Lower lobe of right lung (tissue), 2 donors: Measurements from ENCODE around the gene KSR2. TPM values are rescaled to one million over a fixed set of nuclear protein-coding genes. Genes with fewer than 3 reads are reported as not detected.
A peak's percentile ranks its signal among the peaks of the same experiment; 100 is the strongest.

Source experiments
- ATAC-seq, 2 donors: fragments of 200-7000 bp; cut with Tn5 transposase; one replicate each; pipeline ENCODE4 v1.9.1; 2020 to 2022; ENCODE audit warnings: mild to moderate bottlenecking in 2 of 2, moderate library complexity in 2 of 2
- DNase-seq: peaks from one replicate; pipeline ENCODE4 v3.0.0-alpha.2; 2020
- H3K27ac ChIP-seq: fragments of 200-600 bp; one replicate; pipeline ENCODE4 v1.8.0; 2022
- H3K27me3 ChIP-seq: fragments of 200-600 bp; one replicate; pipeline ENCODE4 v1.8.0; 2022; ENCODE audit warnings: low read depth
- H3K36me3 ChIP-seq: fragments of 200-600 bp; one replicate; pipeline ENCODE4 v1.8.0; 2022; ENCODE audit warnings: mild to moderate bottlenecking
- H3K4me1 ChIP-seq: fragments of 200-600 bp; one replicate; pipeline ENCODE4 v1.8.0; 2022
- H3K4me3 ChIP-seq: fragments of 200-600 bp; one replicate; pipeline ENCODE4 v1.8.0; 2022; ENCODE audit warnings: mild to moderate bottlenecking
- H3K9me3 ChIP-seq: fragments of 200-600 bp; one replicate; pipeline ENCODE4 v1.8.0; 2022
- intact Hi-C: fragments of 100-400 bp; cut with DNase I; formaldehyde crosslinking; loops from one replicate; pipeline ENCODE4 v1.11.0; 2022
- total RNA-seq: library from RNA; stranded (reverse); fragmentation: NEBNext Ultra II Directional; extraction: Animal tissue kit (Norgen Biotek cat#: 25700); gene quantifications from one replicate; pipeline ENCODE4 v1.2.1, GENCODE V29; 2021
- TF ChIP-seq, protein P1 (sequence below): fragments of 200-600 bp; IDR thresholded peaks from one replicate; pipeline ENCODE4 v1.8.0; 2022; ENCODE audit warnings: antibody characterized with exemption, mild to moderate bottlenecking
- donor health status: DM: no; HTN: yes; CAD: no; lungs with severe emphysema.

Gene KSR2
- total RNA-seq, 1 donor from 2014 or later = 1.0 TPM

GRCh38 chr12:117538926-117539325 is 429.9 kb downstream of the KSR2 start:
- H3K36me3 ChIP-seq = no peaks in the 10 kb centered on the region
- no peaks in the 10 kb centered on the region for H3K9me3 ChIP-seq
- TF ChIP-seq, protein P1, sequence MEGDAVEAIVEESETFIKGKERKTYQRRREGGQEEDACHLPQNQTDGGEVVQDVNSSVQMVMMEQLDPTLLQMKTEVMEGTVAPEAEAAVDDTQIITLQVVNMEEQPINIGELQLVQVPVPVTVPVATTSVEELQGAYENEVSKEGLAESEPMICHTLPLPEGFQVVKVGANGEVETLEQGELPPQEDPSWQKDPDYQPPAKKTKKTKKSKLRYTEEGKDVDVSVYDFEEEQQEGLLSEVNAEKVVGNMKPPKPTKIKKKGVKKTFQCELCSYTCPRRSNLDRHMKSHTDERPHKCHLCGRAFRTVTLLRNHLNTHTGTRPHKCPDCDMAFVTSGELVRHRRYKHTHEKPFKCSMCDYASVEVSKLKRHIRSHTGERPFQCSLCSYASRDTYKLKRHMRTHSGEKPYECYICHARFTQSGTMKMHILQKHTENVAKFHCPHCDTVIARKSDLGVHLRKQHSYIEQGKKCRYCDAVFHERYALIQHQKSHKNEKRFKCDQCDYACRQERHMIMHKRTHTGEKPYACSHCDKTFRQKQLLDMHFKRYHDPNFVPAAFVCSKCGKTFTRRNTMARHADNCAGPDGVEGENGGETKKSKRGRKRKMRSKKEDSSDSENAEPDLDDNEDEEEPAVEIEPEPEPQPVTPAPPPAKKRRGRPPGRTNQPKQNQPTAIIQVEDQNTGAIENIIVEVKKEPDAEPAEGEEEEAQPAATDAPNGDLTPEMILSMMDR = no peak
- H3K4me1 ChIP-seq = no peaks in the 10 kb centered on the region
- no peak overlapping the region for H3K4me3 ChIP-seq
- H3K27ac ChIP-seq = no peak overlapping the region
- intact Hi-C loops = no loop called here
- ATAC-seq (no peak), DNase-seq (no peak)
- no peaks in the 10 kb centered on the region for H3K27me3 ChIP-seq

DNA sequence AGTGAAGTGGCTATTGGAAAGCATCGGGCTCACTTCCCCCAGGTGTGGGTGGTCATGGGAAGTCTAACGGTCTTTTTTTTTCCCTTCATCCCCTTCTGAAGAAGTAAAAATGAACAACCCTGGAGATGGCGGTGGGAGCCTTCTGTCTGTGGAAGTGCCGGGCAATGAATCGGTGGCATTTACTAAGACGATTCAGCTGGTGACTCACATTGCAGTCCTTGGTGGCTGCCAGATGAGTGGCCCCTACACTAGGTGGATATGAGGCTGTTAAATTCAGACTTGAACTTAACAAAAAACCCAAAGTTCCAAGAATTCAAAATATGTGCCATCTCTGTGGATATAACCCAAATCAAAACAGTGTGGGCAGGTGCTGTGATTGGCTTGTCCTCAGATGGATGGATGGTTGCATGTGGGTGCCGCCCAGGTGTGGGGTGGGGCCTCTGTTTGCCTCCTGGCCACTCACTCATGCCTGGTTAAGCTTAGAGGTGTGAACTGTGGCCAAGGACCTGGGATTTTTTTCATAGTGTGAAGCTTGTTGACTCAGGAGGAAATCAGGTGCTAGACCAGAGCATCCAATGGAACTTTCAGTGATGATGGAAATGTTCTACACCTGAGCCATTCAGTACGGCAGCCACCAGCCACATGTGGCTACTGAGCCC is 430.6 kb downstream of the KSR2 start:
- ATAC-seq = no peak
- intact Hi-C loops = no loop called here

GRCh38 chr12:117533687-117534086 is 435.1 kb downstream of the KSR2 start:
- no peak overlapping the region for H3K4me3 ChIP-seq
- no peaks in the 10 kb centered on the region for H3K36me3 ChIP-seq
- no peaks in the 10 kb centered on the region for H3K27me3 ChIP-seq
- ATAC-seq (peak in 1 of 2 donors; percentile 13), DNase-seq (no peak)
- H3K27ac ChIP-seq = no peak overlapping the region
- TF ChIP-seq, protein P1 = no peak
- no peaks in the 10 kb centered on the region for H3K4me1 ChIP-seq
- H3K9me3 ChIP-seq = no peaks in the 10 kb centered on the region
- intact Hi-C loops = no loop called here

More for the DNA sequence above, 430.6 kb downstream of the KSR2 start:
- Histone ChIP-seq H3K4me1 (no peaks in the 10 kb centered on the region), H3K27ac (no peak overlapping the region), H3K9me3 (no peaks in the 10 kb centered on the region), H3K36me3 (no peaks in the 10 kb centered on the region), H3K27me3 (no peaks in the 10 kb centered on the region), H3K4me3 (no peak overlapping the region)
- no peak for DNase-seq
- TF ChIP-seq, protein P1 = no peak

DNA sequence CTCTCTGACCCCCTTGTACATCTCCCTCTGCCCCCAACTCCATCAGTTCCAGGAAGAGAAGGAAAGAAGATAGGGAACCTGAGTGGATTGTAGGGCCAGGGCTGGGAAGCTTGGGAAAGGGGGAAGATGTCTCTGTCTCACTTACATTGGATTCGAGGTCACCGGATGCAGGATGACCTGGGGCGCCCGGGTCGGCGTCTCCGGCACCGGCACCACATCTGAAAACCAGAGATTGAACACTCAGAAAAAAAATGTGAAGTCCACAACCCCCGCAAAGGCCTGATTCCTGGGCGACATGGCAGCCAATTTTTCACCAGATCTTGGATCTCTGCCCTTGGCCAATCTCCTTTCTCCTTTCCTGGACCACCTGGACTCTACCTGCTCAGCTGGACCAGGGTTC is 438.0 kb downstream of the KSR2 start:
- Histone ChIP-seq H3K4me3 (no peak overlapping the region), H3K27ac (no peak overlapping the region), H3K4me1 (no peaks in the 10 kb centered on the region), H3K36me3 (no peaks in the 10 kb centered on the region), H3K9me3 (no peaks in the 10 kb centered on the region), H3K27me3 (no peaks in the 10 kb centered on the region)
- DNase-seq = no peak
- intact Hi-C loops = no loop called here
- no peak for ATAC-seq
- TF ChIP-seq, protein P1 = no peak

DNA sequence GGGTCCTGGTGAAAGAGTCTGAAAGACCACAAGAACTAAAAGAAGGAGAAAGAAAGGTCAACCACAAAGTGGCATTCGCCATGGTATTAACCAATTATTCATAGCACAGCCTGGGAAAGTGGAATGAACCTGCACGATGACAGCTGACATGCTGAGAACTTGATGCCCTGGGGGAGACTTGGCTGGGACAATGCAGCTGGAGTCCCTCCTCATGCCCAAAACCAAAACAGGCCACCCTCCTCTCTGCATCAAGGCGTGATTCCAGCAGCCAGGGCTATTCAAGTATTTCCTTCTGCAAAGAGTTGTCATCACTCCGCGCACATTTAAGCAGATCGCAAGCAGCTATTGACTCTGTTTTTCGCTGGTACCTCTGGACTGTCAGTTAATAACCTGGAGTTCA is 440.3 kb downstream of the KSR2 start:
- Histone ChIP-seq H3K9me3 (no peaks in the 10 kb centered on the region), H3K4me3 (no peak overlapping the region), H3K36me3 (no peaks in the 10 kb centered on the region), H3K4me1 (no peaks in the 10 kb centered on the region), H3K27ac (no peak overlapping the region), H3K27me3 (no peaks in the 10 kb centered on the region)
- intact Hi-C loops = no loop called here
- TF ChIP-seq, protein P1 = no peak
- ATAC-seq = no peak
- no peak for DNase-seq
